KMS-11 (cell line): ENCODE data around the gene B4GALT2.

Experiments used
- H2AFZ ChIP-seq: fragments of 200-600 bp; sonication (generic); 2 replicates; pipeline ENCODE4 v1.6.1; 2016; ENCODE audit warnings: antibody characterized with exemption, mixed run types, low read depth
- H3K27ac ChIP-seq: fragments of 200-600 bp; sonication (generic); 2 replicates; pipeline ENCODE4 v1.6.1; 2016; ENCODE audit warnings: mild to moderate bottlenecking, mixed run types
- H3K27me3 ChIP-seq: fragments of 200-600 bp; sonication (generic); 2 replicates; pipeline ENCODE4 v1.6.1; 2017; ENCODE audit warnings: mild to moderate bottlenecking, low read depth, mixed run types, moderate library complexity; ENCODE audit not compliant: insufficient read depth
- H3K36me3 ChIP-seq: fragments of 200-600 bp; sonication (generic); 2 replicates; pipeline ENCODE4 v1.6.1; 2017; ENCODE audit warnings: mild to moderate bottlenecking, mixed run types; ENCODE audit not compliant: insufficient read depth
- H3K4me1 ChIP-seq: fragments of 200-600 bp; sonication (generic); 2 replicates; pipeline ENCODE4 v1.6.1; 2016; ENCODE audit warnings: mild to moderate bottlenecking, low read depth, mixed run types; ENCODE audit not compliant: poor library complexity, severe bottlenecking
- H3K4me2 ChIP-seq: fragments of 200-600 bp; sonication (generic); 2 replicates; pipeline ENCODE4 v1.7.0; 2016; ENCODE audit warnings: mild to moderate bottlenecking, mixed run types
- H3K4me3 ChIP-seq: fragments of 200-600 bp; sonication (generic); IDR thresholded peaks from 2 replicates; pipeline ENCODE4 v1.6.1; 2017; ENCODE audit warnings: low read depth, low read length, mixed read lengths; ENCODE audit not compliant: insufficient read depth
- H3K79me2 ChIP-seq: fragments of 200-600 bp; sonication (generic); 2 replicates; pipeline ENCODE4 v1.6.1; 2016; ENCODE audit warnings: low read depth, mixed run types; ENCODE audit not compliant: insufficient read depth
- H3K9ac ChIP-seq: fragments of 200-600 bp; sonication (generic); 2 replicates; pipeline ENCODE4 v1.6.1; 2016; ENCODE audit warnings: mild to moderate bottlenecking, mixed run types
- H4K20me1 ChIP-seq: fragments of 200-600 bp; sonication (generic); 2 replicates; pipeline ENCODE4 v1.6.1; 2016; ENCODE audit warnings: mild to moderate bottlenecking, mixed run types; ENCODE audit not compliant: insufficient read depth
- TF ChIP-seq, protein P1 (sequence below): fragments of 200-600 bp; sonication (generic); conservative IDR thresholded peaks from 2 replicates; pipeline ENCODE4 v1.6.1; 2017; ENCODE audit warnings: low read depth, mild to moderate bottlenecking, antibody characterized with exemption, low read length, moderate library complexity, mixed read lengths

B4GALT2 gene

DNA sequence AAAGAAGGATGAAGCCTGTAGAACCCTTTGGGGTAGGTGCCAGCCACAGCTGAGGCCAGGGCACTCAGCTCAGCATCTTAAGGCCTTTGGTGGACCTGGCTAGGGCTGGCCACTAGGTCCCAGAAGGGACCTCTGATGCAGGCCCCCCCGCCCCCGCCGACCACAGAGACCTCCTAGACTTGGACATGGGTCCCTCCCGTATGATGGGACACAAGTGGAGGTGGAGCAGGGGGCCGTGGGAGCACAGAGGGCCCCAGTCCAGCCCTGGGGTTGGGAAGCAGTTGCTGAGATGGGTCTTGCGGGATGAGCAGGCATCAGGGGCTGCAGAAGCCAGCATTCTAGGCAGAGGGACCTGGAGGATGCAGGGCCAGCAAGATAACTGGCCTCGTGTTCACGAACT is 3.2 kb downstream of the B4GALT2 start:
- TF ChIP-seq, protein P1, sequence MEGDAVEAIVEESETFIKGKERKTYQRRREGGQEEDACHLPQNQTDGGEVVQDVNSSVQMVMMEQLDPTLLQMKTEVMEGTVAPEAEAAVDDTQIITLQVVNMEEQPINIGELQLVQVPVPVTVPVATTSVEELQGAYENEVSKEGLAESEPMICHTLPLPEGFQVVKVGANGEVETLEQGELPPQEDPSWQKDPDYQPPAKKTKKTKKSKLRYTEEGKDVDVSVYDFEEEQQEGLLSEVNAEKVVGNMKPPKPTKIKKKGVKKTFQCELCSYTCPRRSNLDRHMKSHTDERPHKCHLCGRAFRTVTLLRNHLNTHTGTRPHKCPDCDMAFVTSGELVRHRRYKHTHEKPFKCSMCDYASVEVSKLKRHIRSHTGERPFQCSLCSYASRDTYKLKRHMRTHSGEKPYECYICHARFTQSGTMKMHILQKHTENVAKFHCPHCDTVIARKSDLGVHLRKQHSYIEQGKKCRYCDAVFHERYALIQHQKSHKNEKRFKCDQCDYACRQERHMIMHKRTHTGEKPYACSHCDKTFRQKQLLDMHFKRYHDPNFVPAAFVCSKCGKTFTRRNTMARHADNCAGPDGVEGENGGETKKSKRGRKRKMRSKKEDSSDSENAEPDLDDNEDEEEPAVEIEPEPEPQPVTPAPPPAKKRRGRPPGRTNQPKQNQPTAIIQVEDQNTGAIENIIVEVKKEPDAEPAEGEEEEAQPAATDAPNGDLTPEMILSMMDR: no peak
- Histone ChIP-seq H3K27ac (no peak overlapping the region), H3K4me3 (no peak overlapping the region), H4K20me1 (no peaks in the 10 kb centered on the region), H2AFZ (no peak overlapping the region), H3K27me3 (no peaks in the 10 kb centered on the region), H3K9ac (no peak overlapping the region), H3K4me1 (peaks cover 16% of the 10 kb centered on the region), H3K79me2 (peaks cover 21% of the 10 kb centered on the region; the same call in 1 of the 2 replicates), H3K36me3 (no peaks in the 10 kb centered on the region), H3K4me2 (no peak overlapping the region)

DNA sequence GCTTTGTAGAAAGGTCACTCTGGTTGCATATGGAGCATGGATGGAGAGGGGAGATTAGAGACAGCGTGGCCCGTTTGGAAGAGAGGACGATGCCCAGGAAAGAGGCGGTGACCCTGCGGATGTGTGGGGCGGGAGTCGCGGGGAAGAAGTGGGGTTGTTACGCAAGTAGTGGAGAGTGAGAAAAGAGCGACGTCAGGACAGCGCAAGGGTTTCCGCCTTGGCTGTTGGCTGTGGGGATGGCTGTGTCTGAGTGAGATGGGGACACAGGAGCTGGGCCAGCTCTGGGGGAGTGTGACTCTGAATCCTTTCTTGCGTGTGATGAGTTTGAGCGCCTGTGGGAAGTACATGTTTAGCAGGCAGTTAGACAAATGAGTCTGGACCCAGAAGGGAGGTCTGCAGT is 3.8 kb downstream of the B4GALT2 start:
- no peaks in the 10 kb centered on the region for H3K36me3 ChIP-seq
- H2AFZ ChIP-seq: no peak overlapping the region
- H3K9ac ChIP-seq: no peak overlapping the region
- no peak overlapping the region for H3K4me2 ChIP-seq
- H3K4me1 ChIP-seq: peaks cover 12% of the 10 kb centered on the region
- H3K27ac ChIP-seq: no peak overlapping the region
- no peak overlapping the region for H3K4me3 ChIP-seq
- peaks cover 15% of the 10 kb centered on the region; the same call in 1 of the 2 replicates for H3K79me2 ChIP-seq
- no peaks in the 10 kb centered on the region for H3K27me3 ChIP-seq
- H4K20me1 ChIP-seq: no peaks in the 10 kb centered on the region
- TF ChIP-seq, protein P1: no peak

DNA sequence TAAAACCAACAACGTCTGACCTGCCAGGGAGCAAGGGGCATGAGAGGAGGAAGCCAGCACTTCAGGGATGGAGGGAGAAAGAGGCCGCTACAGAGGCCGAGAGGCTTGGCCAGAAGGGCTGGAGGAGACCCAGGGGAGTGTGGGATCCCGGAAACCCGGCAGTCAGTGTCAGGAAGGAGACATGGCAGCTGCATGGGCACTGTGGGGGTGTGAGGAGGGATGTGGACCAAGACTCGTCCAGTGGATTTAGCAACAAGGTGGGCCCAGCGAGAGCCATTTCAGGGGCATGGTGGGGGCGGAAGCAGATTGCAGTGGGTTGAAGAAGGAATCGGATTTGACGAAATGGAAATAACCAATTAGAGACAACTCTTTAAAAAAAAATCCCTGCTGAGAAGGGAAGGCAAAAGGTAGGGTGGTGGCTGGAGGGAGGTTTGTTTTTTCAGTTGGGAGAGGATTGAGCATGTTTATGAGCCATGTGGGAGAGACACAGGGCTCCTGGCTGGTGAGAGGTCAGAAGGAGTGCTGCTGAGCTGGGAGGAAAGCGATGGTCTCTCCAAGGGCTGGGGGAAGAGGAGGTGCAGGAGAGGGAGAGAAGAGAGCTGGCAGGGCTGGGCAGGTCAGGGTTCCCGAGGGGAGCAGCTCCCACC is 4.4 kb downstream of the B4GALT2 start:
- Histone ChIP-seq H3K27me3 (no peaks in the 10 kb centered on the region), H3K79me2 (peaks cover 13% of the 10 kb centered on the region; the same call in 1 of the 2 replicates), H2AFZ (no peak overlapping the region), H3K36me3 (no peaks in the 10 kb centered on the region), H3K4me3 (no peak overlapping the region), H3K9ac (no peak overlapping the region), H3K27ac (no peak overlapping the region), H3K4me1 (peaks cover 7% of the 10 kb centered on the region), H4K20me1 (no peaks in the 10 kb centered on the region), H3K4me2 (no peak overlapping the region)
- TF ChIP-seq, protein P1: no peak

DNA sequence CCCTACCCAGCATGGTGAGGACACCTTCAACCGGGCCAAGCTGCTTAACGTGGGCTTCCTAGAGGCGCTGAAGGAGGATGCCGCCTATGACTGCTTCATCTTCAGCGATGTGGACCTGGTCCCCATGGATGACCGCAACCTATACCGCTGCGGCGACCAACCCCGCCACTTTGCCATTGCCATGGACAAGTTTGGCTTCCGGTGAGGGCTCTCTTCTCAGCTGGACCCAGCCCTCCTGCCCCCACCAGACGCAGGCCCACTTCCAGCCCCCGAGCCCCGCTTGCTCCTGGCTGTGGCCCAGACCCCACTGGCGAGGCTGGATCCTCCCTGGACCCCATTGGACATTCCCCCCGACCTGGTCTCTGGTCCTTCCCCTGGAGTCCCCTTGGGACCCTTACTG is 5.8 kb downstream of the B4GALT2 start:
- TF ChIP-seq, protein P1: no peak
- H4K20me1 ChIP-seq: no peaks in the 10 kb centered on the region
- no peaks in the 10 kb centered on the region for H3K27me3 ChIP-seq
- H2AFZ ChIP-seq: no peak overlapping the region
- no peaks in the 10 kb centered on the region for H3K36me3 ChIP-seq
- H3K79me2 ChIP-seq: peaks cover 11% of the 10 kb centered on the region; the same call in 1 of the 2 replicates
- H3K4me2 ChIP-seq: no peak overlapping the region
- no peak overlapping the region for H3K27ac ChIP-seq
- peaks cover 6% of the 10 kb centered on the region for H3K4me1 ChIP-seq
- no peak overlapping the region for H3K4me3 ChIP-seq
- no peak overlapping the region for H3K9ac ChIP-seq
